HepG2 (cell line): Measurements from ENCODE around the gene SUSD6. TPM values are rescaled to one million over a fixed set of nuclear protein-coding genes. Genes with fewer than 3 reads are reported as not detected.

ENCODE experiments used
- FOXA1 ChIP-seq, 2 experiments: fragments of 450-650 bp in 1 of 2; sonication (generic) in 1 of 2; formaldehyde crosslinking in 1 of 2; IDR thresholded peaks; 2 replicates each; pipeline versions ENCODE4 v1.4.0 to v1.6.1; 2016 to 2020; ENCODE audit warnings: missing genetic modification reagents in 1 of 2
- HNRNPH1 ChIP-seq: fragments of 200-400 bp; formaldehyde crosslinking; optimal IDR thresholded peaks from 2 replicates; pipeline ENCODE3; 2017; ENCODE audit warnings: mild to moderate bottlenecking, low read depth, low read length
- MED13 ChIP-seq: sonication (generic); formaldehyde crosslinking; IDR thresholded peaks from 2 replicates; pipeline ENCODE4 v1.5.0; 2020; ENCODE audit warnings: missing genetic modification reagents
- NONO ChIP-seq, 2 experiments: fragments of 450-650 bp in 1 of 2; sonication (generic) in 1 of 2; formaldehyde crosslinking in 1 of 2; IDR thresholded peaks in 1 of 2; conservative IDR thresholded peaks in 1 of 2; 2 replicates each; pipeline versions ENCODE4 v1.6.1 to v1.8.0; 2017 to 2022; ENCODE audit warnings: mild to moderate bottlenecking in 1 of 2, missing genetic modification reagents in 1 of 2, moderate library complexity in 1 of 2
- NR2F1 ChIP-seq, 2 experiments: fragments of 450-650 bp in 1 of 2; formaldehyde crosslinking in 1 of 2; IDR thresholded peaks; 2 replicates each; pipeline versions ENCODE4 v1.5.0 to v1.6.1; 2016 to 2020; ENCODE audit warnings: mild to moderate bottlenecking in 1 of 2, missing compliant biosample characterization in 1 of 2, missing genetic modification reagents in 1 of 2, moderate library complexity in 1 of 2
- NR2F6 ChIP-seq, 2 experiments: IDR thresholded peaks; 2 replicates each; pipeline ENCODE4 v1.6.1; 2016; ENCODE audit warnings: antibody characterized with exemption in 1 of 2, mild to moderate bottlenecking in 1 of 2
- NRL ChIP-seq: sonication (generic); formaldehyde crosslinking; IDR thresholded peaks from 2 replicates; pipeline ENCODE4 v1.5.0; 2020; ENCODE audit warnings: missing genetic modification reagents, mild to moderate bottlenecking, moderate library complexity, borderline replicate concordance
- RARG ChIP-seq: sonication (generic); formaldehyde crosslinking; IDR thresholded peaks from 2 replicates; pipeline ENCODE4 v1.4.0; 2020; ENCODE audit warnings: low read depth, mild to moderate bottlenecking, missing genetic modification reagents
- RNF2 ChIP-seq: fragments of 450-650 bp; conservative IDR thresholded peaks from 2 replicates; pipeline ENCODE4 v1.6.1; 2016; ENCODE audit warnings: low read depth
- ZC3H4 ChIP-seq: sonication (generic); formaldehyde crosslinking; IDR thresholded peaks from 2 replicates; pipeline ENCODE4 v1.4.0; 2020; ENCODE audit warnings: missing genetic modification reagents, borderline replicate concordance
- ZFX ChIP-seq: sonication (generic); formaldehyde crosslinking; IDR thresholded peaks from 2 replicates; pipeline ENCODE4 v1.4.0; 2020; ENCODE audit warnings: mild to moderate bottlenecking, low read depth, missing genetic modification reagents, moderate library complexity
- ZNF124 ChIP-seq: sonication (generic); formaldehyde crosslinking; IDR thresholded peaks from 2 replicates; pipeline ENCODE4 v1.4.0; 2020; ENCODE audit warnings: missing genetic modification reagents
- ZNF225 ChIP-seq: sonication (generic); formaldehyde crosslinking; IDR thresholded peaks from 2 replicates; pipeline ENCODE4 v1.4.0; 2020; ENCODE audit warnings: mild to moderate bottlenecking, missing genetic modification reagents
- ZNF484 ChIP-seq: sonication (generic); formaldehyde crosslinking; IDR thresholded peaks from 2 replicates; pipeline ENCODE4 v1.5.1; 2020; ENCODE audit warnings: mild to moderate bottlenecking, low read depth, missing genetic modification reagents, borderline replicate concordance
- ZNF598 ChIP-seq: sonication (generic); formaldehyde crosslinking; IDR thresholded peaks from 2 replicates; pipeline ENCODE4 v1.5.1; 2020; ENCODE audit warnings: mild to moderate bottlenecking, missing genetic modification reagents, borderline replicate concordance
- ZNF746 ChIP-seq: sonication (generic); formaldehyde crosslinking; IDR thresholded peaks from 2 replicates; pipeline ENCODE4 v1.8.0; 2022; ENCODE audit warnings: mild to moderate bottlenecking, missing genetic modification reagents
- ZNF749 ChIP-seq: sonication (generic); formaldehyde crosslinking; IDR thresholded peaks from 2 replicates; pipeline ENCODE4 v1.8.0; 2022; ENCODE audit warnings: mild to moderate bottlenecking, missing genetic modification reagents, moderate library complexity, borderline replicate concordance
- ZNF768 ChIP-seq: sonication (generic); formaldehyde crosslinking; IDR thresholded peaks from 2 replicates; pipeline ENCODE4 v1.4.0; 2020; ENCODE audit warnings: missing genetic modification reagents
- ZNF773 ChIP-seq: sonication (generic); formaldehyde crosslinking; IDR thresholded peaks from 2 replicates; pipeline ENCODE4 v1.4.0; 2020; ENCODE audit warnings: missing genetic modification reagents, borderline replicate concordance
- ZSCAN31 ChIP-seq: sonication (generic); formaldehyde crosslinking; IDR thresholded peaks from 2 replicates; pipeline ENCODE4 v1.5.0; 2020; ENCODE audit warnings: low read depth, mild to moderate bottlenecking, missing genetic modification reagents
- polyA plus RNA-seq, 8 experiments: library from polyadenylated mRNA; depleted of rRNA in 3 of 8; stranded (reverse) in 7 of 8; unstranded in 1 of 8; fragments of >200 nt; fragmentation: Illumina TruSeq in 4 of 8; extraction: Trizol in 4 of 8; gene quantifications; 2 replicates each; pipeline versions ENCODE4 v1.2.1 to v1.2.3, GENCODE V29; 2011 to 2016; ENCODE audit warnings: low read depth in 4 of 8, missing spikeins in 1 of 8, mixed read lengths in 1 of 8; ENCODE audit not compliant: insufficient read depth in 1 of 8
- total RNA-seq, 5 experiments: library from RNA; depleted of rRNA; stranded (reverse); fragments of >200 nt; fragmentation: Illumina TruSeq; extraction: Trizol; gene quantifications; 2 replicates each; pipeline ENCODE4 v1.2.3, GENCODE V29; 2016; ENCODE audit warnings: low read depth in 1 of 5
- TF ChIP-seq, protein P1 (sequence below): sonication (generic); formaldehyde crosslinking; IDR thresholded peaks from 2 replicates; pipeline ENCODE4 v1.4.0; 2020; ENCODE audit warnings: mild to moderate bottlenecking, missing genetic modification reagents
- TF ChIP-seq, protein P2 (sequence below): sonication (generic); formaldehyde crosslinking; IDR thresholded peaks from 2 replicates; pipeline ENCODE4 v1.9.0; 2022; ENCODE audit warnings: missing genetic modification reagents, mild to moderate bottlenecking, borderline replicate concordance
- TF ChIP-seq, protein P3 (sequence below): sonication (generic); formaldehyde crosslinking; IDR thresholded peaks from 2 replicates; pipeline ENCODE4 v1.5.1; 2020; ENCODE audit warnings: missing genetic modification reagents, mild to moderate bottlenecking, borderline replicate concordance
- TF ChIP-seq, protein P4 (sequence below): IDR thresholded peaks from 2 replicates; pipeline ENCODE4 v1.6.1; 2016; ENCODE audit warnings: low read depth, control low read depth

Gene SUSD6
- total and polyA plus RNA-seq, 2 of the 13 experiments (the other 11 are each of a cell fraction or from before 2014, with no cell fraction given) = 7.2 to 7.4 TPM

DNA sequence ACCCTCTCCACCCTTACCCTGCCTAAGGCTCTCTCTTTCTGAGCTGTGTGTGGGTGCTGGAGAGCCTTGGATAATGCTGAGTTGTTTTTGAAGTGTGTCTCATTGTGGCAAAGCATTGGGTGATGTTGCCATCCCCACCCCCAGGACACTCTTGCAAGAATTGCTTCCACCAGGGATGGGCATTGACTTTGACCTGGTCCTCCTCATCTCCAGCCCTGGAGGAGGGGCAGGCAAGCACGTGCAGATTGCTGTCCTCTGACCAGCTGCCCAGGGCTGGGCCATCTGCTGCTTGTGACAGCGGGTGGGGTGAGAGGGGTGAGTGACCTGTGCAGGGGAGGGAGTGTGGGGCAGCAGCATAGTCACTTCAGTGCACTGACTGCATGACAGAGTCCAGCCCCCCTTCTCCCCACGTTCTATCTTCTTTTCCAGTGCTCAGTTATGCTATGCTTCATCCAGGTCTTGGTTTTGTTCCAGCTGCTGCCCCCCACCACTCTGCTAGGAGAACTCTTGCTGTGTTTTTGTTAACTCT is 26.2 kb downstream of the SUSD6 start (continued):
- TF ChIP-seq, protein P1, sequence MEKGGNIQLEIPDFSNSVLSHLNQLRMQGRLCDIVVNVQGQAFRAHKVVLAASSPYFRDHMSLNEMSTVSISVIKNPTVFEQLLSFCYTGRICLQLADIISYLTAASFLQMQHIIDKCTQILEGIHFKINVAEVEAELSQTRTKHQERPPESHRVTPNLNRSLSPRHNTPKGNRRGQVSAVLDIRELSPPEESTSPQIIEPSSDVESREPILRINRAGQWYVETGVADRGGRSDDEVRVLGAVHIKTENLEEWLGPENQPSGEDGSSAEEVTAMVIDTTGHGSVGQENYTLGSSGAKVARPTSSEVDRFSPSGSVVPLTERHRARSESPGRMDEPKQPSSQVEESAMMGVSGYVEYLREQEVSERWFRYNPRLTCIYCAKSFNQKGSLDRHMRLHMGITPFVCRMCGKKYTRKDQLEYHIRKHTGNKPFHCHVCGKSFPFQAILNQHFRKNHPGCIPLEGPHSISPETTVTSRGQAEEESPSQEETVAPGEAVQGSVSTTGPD (CRISPR knock-in tag) = no peak
- TF ChIP-seq MED13 (CRISPR knock-in tag) (no peak), ZNF749 (no peak), ZNF484 (CRISPR knock-in tag) (no peak), HNRNPH1 (no peak), ZNF773 (CRISPR knock-in tag) (no peak), ZNF225 (CRISPR knock-in tag) (no peak), ZNF768 (CRISPR knock-in tag) (no peak; the same call in 1 of the 2 replicates), NR2F6 (IDR thresholded peaks at IDR 0.05) (peak; percentile 50), NR2F6 (CRISPR knock-in tag; IDR thresholded peaks at IDR 0.05) (peak; percentile 89), ZC3H4 (CRISPR knock-in tag) (no peak), ZSCAN31 (0 out of 2 replicates have a peak, but pooled peaks have one; percentile 25), ZNF598 (CRISPR knock-in tag) (no peak), ZFX (CRISPR knock-in tag) (0 out of 2 replicates have a peak, but pooled peaks have one; percentile 32), RARG (CRISPR knock-in tag) (no peak), NONO (IDR thresholded peaks at IDR 0.05) (no peak), NONO (CRISPR knock-in tag; conservative IDR thresholded peaks at IDR 0.05) (peak; percentile 58; the same call in 1 of the 2 replicates), RNF2 (no peak), ZNF124 (CRISPR knock-in tag) (no peak), NR2F1 (CRISPR knock-in tag; IDR thresholded peaks at IDR 0.05) (peak in 1 of 2 experiments; percentile 81; a peak in 2 of 4 replicates), NRL (peak; percentile 69; the same call in 1 of the 2 replicates), ZNF746 (peak; percentile 75), FOXA1 (IDR thresholded peaks at IDR 0.05) (no peak), FOXA1 (CRISPR knock-in tag; IDR thresholded peaks at IDR 0.05) (peak; percentile 34; the same call in 1 of the 2 replicates)
- TF ChIP-seq, protein P2, sequence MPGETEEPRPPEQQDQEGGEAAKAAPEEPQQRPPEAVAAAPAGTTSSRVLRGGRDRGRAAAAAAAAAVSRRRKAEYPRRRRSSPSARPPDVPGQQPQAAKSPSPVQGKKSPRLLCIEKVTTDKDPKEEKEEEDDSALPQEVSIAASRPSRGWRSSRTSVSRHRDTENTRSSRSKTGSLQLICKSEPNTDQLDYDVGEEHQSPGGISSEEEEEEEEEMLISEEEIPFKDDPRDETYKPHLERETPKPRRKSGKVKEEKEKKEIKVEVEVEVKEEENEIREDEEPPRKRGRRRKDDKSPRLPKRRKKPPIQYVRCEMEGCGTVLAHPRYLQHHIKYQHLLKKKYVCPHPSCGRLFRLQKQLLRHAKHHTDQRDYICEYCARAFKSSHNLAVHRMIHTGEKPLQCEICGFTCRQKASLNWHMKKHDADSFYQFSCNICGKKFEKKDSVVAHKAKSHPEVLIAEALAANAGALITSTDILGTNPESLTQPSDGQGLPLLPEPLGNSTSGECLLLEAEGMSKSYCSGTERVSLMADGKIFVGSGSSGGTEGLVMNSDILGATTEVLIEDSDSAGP (CRISPR knock-in tag) = peak; percentile 58; the same call in 1 of the 2 replicates
- TF ChIP-seq, protein P3, sequence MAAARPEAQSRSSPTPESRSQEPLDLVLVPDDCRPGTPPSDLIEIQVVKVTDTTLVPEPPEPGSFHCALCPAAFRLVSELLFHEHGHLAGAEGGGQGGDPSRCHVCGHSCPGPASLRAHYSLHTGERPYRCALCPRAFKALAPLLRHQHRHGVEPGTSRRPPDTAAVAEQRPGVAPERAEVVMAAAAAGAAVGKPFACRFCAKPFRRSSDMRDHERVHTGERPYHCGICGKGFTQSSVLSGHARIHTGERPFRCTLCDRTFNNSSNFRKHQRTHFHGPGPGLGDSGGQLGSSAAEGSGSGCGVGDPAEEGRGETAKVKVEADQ (CRISPR knock-in tag) = no peak
- TF ChIP-seq, protein P4, sequence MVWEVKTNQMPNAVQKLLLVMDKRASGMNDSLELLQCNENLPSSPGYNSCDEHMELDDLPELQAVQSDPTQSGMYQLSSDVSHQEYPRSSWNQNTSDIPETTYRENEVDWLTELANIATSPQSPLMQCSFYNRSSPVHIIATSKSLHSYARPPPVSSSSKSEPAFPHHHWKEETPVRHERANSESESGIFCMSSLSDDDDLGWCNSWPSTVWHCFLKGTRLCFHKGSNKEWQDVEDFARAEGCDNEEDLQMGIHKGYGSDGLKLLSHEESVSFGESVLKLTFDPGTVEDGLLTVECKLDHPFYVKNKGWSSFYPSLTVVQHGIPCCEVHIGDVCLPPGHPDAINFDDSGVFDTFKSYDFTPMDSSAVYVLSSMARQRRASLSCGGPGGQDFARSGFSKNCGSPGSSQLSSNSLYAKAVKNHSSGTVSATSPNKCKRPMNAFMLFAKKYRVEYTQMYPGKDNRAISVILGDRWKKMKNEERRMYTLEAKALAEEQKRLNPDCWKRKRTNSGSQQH (CRISPR knock-in tag) = 0 out of 2 replicates have a peak, but pooled peaks have one; percentile 61
